ENCODE measurements around the gene NFASC.

NFASC gene

DNA sequence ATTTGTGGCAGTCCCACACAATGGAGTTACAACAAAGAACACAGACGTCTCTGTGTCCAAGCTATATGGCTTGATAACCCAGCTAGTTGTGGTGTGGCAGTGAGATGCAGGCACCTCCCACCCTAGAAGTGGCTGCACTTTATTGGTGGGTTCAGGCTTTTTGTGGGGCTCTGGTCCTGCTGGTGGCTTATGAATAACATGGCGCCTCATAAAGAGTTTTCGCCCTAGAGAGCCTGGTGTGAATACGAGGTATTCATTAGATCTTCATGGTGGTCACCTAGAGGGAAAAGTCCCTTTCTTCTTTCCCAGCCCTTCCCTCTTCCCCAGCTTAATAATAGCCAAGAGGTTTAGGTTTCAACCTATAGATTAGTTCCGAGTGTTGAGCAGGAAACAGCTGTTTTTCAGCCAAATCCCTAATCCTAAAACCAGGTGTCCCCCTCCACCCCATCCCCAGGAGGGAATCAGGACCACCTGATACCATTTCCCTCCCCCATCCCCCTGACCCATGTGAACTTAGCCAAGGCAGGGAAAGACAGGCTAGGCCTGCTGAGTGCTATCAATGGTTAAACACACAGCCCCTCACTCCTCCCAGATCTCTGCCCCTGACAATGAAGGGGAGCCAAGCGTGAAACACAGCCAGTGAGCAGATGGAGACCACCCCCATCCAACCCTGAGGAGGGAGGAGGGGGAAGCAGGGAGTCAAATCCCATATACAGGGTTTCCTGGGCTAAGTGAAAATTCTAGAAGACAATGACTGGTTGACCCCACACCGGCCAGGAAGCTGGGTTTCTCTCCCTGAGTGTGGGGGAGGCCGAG lies 58.2 kb downstream of the NFASC start:
- DNase-seq (ENCODE audit: low read depth in 2 of 2): no peak

DNA sequence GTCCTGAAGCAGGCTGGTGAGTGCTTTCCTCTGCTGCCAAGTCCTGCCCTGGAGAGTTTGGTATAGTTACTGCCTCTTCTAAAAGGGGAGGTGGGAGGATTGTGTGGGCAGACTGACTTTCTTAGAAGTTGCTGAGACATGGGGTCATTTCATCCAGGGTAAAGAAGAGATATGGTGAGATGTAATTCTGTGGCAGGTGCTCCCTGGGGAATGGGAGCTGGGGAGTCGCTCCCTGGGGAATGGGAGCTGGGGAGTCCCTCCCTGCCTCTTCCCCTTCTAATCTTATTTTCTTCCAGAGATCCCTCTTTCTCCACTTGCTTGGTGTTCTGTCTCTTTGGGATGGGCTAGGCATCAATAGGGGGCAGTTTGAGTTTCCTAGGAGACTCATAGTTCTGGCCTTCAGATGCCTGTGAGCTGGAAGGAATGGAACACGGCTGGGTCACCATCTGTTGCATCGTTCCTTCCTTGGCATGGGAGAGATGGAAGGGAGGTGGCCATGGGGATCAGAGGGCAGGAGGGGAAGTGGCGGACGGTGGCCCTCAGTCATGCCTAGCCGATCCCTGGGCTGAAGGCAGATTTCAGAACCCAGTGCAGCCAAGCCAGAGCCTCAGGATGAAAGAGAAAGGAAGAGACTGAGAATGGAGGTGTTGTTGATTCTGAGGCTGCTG lies 59.0 kb downstream of the NFASC start:
- no peak for DNase-seq (ENCODE audit: low read depth in 2 of 2)

DNA sequence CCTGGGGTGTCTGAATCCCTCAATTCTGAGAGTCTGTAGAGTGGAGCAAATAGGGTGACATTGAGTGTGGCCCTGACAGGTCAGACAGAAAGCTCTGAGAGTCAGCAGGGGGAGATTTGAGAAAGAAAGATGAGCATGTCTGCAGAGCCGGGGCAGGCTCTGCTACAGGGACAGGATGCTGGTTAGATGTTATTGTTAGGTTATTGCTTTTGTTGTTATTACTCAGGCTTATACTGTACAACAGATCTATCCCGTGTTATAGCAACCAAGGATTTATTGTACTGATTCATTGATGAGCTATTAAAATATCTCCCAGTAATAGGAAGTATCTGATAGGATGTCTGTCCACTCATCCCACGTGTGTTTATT lies 59.5 kb downstream of the NFASC start:
- no peak for DNase-seq (ENCODE audit: low read depth in 2 of 2)

DNA sequence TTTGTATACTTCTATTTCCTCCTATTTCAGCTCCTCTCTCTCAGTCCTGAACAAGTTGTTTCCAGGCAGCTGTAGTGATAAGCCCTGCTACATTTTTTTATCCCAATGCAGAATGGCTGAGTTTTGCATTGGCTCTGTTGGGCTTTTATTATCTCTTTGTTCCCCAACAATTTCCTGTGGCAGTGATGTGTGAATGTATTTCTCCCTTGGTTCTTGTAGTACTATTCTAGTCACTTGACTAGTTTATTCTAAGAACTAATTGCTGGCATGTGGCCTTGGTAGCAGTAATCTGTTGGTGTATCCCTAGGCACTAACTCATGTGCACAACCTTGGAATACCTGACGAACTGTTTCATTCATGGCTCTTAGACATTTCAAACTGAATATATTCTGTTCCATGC lies 60.7 kb downstream of the NFASC start:
- DNase-seq (ENCODE audit: low read depth in 2 of 2): no peak

DNA sequence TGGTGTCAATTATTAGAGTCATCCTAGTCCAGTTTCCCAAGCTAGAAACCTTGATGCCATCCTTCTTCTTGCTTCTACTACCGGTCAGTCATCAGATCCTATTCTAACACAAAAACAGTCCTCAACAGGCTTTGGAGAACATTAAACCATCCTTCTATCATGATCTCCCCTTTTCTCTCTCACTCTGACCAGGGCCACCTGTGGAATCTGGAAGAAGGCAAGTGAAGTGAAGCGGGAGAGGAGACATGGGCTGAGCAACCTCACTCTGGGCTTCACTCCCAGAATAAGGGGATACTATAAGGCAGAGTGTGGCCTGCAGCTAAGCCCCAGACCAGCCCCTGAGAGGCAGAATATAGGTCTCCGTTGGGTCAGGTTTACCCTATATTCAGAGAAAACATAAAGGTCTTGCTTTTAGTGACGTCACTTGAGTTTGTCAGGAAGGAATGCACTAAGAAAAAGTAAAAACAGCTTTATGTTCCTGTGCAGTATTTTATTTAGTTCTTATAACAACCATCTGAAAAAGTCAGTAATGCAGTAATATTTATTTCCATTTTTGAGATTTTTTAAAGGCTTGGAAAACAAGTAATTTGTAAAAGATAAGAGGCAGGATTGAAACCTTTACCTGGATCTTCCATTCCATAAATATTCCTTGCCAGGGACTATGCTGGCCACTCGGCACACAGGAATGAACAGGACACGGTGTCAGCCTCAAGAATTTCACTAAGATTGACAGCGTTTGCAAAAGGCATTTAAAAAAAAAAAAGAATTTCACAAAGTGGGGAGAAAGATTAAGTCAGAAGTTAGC lies 61.3 kb downstream of the NFASC start:
- DNase-seq (ENCODE audit: low read depth in 2 of 2): no peak

DNA sequence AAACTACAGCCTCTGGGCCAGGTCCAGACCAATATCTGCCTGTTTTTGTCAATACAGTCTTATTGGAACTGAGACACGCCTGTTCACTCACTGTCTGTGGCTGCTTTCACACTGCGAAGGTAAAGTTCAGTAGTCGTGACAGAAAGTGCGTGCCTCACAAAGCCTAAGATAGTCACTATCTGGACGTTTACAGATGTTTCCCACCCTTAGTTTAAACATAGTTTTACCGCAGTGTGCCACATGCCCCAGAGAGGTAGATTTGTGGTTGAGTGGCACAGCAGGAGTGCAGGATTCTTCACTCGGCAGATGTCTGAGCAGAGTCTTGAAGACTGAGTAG lies 61.9 kb downstream of the NFASC start:
- no peak for DNase-seq (ENCODE audit: low read depth in 2 of 2)

DNA sequence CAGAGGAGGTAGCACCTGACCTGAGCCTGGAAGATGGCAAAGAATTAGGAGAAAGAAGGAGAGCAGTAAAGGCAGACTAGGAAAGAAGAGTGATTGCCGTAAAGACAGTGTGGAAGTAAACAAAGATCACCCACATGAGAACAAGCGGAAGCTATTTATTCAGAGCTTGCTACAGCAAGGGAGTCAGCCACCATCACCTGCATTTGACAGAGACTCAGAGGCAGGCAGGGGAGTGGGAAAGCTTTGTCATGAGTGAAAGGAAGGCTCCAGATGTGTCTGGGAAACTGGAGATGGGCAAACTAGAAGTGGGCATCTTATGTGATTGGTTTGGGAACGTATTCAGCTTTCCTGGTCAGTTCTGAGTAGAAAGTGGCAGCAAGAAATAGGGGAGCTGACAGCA lies 64.5 kb downstream of the NFASC start:
- DNase-seq (ENCODE audit: low read depth in 2 of 2): no peak

DNA sequence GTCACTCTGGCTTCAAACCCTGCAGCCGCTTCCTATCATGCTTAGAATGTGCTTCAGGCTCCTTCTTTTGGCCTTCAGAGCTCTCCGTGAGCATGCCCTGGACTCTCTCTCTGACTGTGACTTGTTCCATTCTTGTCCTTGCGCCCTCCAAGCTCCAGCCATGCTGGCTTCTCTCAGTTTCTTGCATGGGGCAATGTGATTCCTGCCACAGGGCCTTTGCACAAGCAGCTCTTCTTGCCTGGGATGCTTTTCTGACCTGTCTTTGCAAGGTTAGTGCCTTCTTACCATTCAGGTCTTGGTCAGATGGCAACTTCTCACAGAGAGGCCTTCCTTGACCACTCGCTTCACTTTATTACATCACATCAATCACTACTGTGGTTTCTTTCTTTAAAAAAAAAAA lies 66.1 kb downstream of the NFASC start:
- no peak for DNase-seq (ENCODE audit: low read depth in 2 of 2)

DNA sequence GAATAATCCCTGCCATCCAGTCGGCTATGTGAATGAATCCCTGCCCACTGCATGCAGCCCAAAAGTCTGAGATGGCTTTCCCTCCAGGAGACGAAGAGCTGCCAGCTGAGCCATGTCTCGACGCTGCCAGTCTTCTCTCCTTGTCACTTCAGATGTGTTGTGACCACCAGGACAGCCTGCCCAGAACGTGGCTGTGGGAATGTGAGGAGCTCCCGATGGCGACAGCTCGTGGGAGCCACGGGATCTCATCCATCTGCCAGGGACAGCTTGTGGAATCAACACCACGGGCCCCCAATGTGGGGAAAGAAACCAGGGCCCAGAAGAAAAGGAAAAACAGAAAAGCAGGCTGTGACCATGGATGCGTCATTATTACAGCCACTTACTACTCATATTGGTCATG lies 67.2 kb downstream of the NFASC start:
- no peak for DNase-seq (ENCODE audit: low read depth in 2 of 2)

DNA sequence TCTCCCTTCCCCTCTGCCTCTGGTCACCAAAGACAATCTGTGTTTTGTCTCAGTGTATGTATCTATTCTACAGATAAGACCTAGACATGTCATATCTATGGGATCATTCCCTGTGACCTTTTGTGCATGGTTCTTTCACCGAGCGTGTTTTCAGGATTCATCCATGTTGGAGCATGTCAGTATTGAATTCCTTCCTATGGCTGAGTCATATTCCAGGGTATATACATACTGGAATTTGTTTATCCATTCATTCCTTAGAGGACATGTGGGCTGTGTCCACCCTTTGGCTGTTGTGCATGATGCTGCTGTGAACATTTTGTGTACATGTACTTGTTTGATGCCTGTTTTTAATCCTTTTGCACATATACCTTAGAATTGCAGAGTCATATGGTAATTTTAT lies 69.9 kb downstream of the NFASC start:
- no peak for DNase-seq (ENCODE audit: low read depth in 2 of 2)

DNA sequence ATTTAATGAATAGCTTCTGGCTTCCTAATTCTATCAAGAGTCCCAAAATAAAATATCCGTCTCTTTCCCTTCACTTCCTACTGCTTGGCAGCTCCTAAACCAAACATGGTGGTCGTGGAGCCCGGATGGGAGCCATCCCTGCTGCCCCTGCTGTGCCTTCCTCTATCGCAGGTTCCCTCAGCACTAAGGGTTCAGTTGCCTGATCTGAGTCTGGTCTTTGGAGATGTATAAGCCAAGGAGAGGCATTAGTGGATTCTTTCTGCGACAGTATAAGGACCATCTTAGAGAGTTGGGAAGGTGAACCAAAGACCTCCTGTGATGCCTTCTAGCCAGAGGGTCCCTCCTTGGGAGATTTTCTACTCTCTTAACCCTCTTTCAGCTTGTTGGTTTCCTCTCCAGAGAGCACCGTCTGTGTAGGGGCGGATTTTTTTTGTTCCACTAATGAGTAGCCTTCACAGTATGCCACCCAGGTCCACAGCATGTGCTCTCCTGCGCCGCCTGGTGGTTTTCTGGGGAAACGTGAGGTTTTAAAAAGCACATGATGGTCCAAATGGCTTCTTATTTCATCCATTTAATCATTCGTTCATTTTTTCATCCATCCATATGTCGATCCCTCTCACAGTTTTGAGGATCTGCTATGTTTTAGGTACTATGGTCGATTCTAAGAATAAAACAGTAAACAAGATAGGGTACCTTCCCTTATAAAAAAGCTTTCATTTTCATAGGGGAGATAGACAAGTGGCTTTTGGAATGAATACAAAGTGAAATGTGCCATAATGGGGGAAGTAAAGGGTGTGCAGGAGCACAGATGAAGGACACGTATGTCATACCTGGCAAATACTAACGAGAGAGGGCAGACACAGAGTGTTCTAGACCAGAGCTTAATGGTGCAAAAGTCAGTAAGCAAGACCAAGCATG lies 71.0 kb downstream of the NFASC start:
- peak; percentile 32 to 47 for DNase-seq (ENCODE audit: low read depth in 2 of 2)

DNA sequence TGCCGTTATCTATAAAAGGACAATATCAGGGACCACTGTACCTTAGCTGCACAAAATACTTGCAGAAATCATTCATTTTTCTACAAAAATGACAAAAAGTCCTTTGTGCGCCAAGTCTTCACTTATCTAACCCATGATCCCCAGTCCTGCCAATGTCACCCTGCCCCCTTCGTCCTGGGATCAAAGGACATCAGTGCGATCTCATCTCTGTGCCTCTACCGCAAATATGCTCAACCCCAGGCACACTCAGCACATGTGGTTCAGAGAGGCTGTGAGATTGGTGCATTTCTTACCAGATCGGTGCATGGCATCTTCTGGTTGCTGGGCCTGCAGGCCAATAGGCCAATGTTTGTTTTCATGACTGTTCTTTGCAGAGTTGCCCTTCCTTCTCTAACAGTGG lies 72.8 kb downstream of the NFASC start:
- no peak for DNase-seq (ENCODE audit: low read depth in 2 of 2)

DNA sequence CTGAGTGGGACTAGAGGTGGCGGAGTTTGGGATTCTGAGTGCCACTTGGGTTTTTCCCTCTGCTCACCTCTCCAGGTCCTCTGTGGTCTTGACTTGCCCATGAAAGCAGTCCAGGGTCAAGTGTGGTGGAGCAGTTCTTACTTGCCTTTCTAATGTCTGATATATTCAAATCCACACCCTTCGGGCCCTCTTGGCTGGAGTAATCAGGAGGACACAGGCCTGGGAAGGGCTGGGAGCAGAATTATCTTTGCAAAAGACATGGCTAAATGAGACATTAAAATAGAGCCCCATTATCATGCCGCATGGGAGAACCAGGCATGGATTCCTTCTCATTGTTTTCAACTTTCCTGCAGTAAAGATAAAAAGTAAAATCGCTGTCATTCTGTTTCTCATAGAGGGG lies 74.0 kb downstream of the NFASC start:
- DNase-seq (ENCODE audit: low read depth in 2 of 2): no peak

DNA sequence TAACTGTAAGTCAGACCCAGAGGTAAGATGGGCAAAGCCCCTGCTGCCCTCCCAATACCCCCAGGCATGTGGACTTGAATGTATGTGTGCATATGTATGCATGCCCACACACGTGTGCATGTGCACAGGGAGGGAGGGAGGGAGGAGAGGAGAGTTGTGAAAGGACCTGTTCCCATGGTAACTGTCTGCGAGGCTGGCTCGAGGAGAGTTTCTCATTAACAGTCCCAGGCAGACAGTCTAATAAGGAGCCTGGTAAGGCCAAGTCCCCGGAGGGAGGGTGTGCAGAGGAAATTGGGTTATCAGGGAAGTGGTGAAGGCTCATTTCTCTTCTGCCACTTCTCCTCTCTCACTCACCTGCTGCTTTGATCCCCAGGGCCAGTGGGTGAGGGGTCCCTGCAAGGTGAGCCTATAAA lies 74.9 kb downstream of the NFASC start:
- no peak for DNase-seq (ENCODE audit: low read depth in 2 of 2)

DNA sequence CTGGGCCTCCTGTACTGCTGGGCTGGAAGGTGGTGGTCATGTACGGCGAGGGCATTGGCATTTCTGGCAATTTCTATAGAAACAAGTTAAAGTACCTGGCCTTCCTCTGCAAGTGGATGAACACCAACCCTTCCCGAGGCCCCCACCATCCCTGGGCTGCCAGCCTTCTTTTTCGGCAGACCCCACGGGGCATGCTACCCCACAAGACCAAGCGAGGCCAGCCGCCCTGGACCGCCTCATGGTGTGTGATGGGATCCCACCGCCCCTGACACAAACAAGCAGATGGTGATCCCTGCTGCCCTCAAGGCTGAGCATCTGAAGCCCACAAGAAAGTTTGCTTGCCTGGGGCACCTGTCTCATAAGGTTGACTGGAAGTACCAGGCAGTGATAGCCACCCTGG lies 76.0 kb downstream of the NFASC start:
- no peak for DNase-seq (ENCODE audit: low read depth in 2 of 2)

DNA sequence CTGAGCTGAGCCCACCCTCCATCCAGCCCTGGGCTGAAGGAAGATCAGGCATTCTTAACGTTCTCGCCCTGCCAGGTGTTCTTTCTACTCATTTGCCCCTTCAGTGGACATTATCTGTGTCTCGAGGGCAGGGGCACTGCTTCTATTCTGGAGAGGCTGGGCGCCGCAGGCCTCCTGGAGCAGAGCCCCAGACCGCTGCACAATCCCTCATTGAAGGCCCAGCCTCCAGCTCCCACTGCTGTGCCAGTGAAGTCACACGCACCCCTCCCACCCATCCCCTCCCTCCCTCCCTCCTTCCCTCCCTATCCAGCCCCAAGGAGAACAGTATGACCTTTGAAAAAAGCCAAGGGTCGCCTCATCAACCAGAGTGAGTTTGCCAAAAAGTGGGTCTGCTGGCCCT lies 76.7 kb downstream of the NFASC start:
- DNase-seq (ENCODE audit: low read depth in 2 of 2): no peak

DNA sequence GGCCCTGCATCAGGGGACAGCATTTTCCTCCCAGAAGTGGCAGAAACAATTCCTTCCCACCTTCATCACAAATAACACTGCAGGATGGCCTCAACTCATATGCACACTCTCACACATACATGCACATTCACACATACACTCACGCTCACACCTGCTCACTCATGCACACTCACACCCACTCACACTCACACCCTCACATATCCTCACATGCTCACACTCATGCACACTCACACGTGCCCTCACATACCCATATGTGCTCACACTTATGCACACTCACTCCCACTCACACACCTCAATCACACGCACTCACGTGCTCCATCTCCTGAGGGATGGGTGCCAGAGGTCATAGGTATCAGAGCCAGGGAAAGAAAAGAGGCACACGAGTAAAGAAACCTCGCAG lies 77.1 kb downstream of the NFASC start:
- DNase-seq (ENCODE audit: low read depth in 2 of 2): no peak

DNA sequence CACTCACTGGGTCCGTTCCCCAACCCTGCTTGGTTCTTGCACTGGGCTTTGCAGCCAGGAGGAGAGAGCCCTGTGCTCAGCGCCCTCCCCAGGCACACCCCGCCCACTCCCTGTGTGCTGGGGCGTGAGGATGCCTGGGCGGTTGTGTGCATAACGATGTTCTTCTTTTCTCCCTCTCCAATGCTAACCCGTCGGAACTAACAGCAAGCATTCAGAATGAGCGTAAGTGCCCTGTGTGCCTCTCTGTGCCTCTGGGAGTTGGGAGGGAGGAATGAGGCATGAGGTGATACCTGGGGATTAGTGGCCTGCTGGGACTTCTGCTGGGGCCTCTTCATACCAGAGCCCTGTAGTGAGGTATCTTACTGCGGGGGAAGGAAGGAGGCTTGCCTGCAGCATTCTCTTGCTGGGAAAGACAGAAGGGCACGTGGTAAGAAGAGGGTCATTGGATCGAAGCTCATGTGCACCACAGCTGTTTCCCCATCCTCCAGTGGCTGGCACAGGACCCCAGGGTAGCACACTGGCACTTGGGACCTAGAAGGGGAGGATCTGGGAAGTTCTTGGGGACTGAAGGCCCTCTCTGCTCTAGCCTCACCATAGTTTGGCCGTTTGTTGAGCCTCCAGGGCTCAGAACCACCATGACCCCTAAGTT lies 79.8 kb downstream of the NFASC start:
- DNase-seq (ENCODE audit: low read depth in 2 of 2): no peak

DNA sequence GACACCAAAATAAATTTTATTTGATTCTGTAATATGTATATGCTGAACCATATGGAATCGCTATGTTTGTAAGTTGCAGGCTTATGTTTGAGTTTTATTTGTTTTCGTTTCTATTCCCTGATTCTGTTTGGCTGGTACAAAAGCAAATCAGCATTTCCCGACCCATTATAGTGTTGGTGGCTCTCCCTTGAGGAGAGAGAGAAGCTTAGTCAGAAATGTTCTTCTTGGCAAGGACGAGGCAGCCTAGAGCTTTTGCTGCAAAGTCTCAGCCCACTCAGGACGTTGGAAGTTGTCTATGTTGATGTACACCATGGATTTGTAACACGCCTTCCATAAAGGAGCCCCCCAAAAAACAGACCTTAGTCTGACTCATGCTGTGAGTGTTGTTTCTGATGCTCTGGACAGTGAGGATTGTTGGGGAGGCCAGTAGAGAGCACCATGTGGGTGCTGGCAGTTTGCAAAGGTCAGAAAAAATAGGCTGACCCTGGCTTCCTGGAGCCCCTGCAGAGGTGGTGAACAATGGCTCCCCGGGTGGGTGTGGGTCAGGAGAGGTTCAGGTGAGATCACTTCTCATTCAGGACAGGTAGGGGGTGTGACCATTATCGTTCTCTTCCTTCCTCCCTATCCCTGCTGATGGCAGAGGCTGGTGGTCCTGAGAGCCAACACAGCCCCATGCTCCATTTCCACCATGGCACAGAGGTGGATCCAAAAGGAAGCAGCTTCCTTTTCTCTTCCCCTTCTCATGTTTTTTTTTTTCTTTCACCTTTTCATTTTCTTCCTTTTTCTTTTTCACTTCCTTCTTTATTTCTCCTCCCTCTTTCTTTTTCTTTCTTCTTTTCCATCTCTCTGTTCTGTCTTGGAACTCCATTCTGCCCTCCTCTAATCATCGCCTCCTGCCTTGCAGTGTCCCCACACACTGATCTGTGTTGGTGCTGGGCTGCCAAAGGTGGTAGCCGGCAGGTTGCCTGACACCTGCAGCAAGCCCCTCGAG lies 88.0 kb downstream of the NFASC start:
- no peak for DNase-seq (ENCODE audit: low read depth in 2 of 2)

DNA sequence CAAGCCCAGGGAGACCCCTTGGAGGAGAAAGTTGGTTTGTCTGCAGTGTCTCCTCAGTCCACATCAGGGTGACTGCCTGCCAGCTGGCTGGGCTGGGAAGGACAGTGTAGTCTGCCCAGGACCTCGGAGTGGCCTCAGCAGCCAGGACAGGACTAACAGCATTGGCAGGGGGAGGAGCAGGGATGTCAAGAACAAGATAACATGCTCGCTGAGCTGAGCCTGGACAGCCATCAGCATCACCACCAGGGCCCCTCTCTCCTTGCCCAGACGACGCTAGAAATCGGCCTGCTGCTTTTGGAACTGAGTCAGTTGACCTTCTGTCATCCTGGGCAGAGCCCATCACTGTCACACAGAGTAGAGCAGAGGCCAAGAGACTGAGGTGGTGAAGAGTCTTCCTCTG lies 88.7 kb downstream of the NFASC start:
- no peak for DNase-seq (ENCODE audit: low read depth in 2 of 2)

Data from stimulated activated CD8-positive, alpha-beta memory T cell treated with anti-CD3 and anti-CD28 coated beads, Interleukin-2, amount 100 ng/mL, for 48 hours (primary cell).